Measurements from ENCODE around the gene MYO5A. TPM values are rescaled to one million over a fixed set of nuclear protein-coding genes. Genes with fewer than 3 reads are reported as not detected.

The MYO5A gene
- total RNA-seq, 1 experiment from 2014 or later, result 17.6 TPM

GRCh38 chr15:52464478-52464877 lies 64.2 kb downstream of the MYO5A start:
- ATAC-seq (no peak), DNase-seq (ENCODE audit: low read depth, low spot score) (no peak)
- ChIA-PET POLR2A (interaction anchor here (0.8 kb wide), 1 partner anchor 39 kb away, joined by 3 read pairs; no protein-coding TSS in a partner anchor), CTCF (no interaction called here), RAD21 (ENCODE audit: low non-redundant PET in 1 of 2, low total read pairs in 2 of 2, uncharacterized antibody in 2 of 2, unreplicated experiment in 2 of 2) (no interaction called here)
- Histone ChIP-seq H3K79me2 (ENCODE audit: insufficient read depth, low read length) (no peaks in the 10 kb centered on the region), H4K20me1 (ENCODE audit: insufficient read depth) (no peaks in the 10 kb centered on the region), H2AFZ (ENCODE audit: low read depth, low read length, poor library complexity, severe bottlenecking) (no peak overlapping the region), H3K27ac (ENCODE audit: low read depth, low read length) (no peak overlapping the region), H3K4me2 (ENCODE audit: low read length) (no peak overlapping the region), H3K36me3 (ENCODE audit: control insufficient read depth in 1 of 2, insufficient read depth in 2 of 2, low read length in 2 of 2) (no peaks in the 10 kb centered on the region), H3K4me1 (ENCODE audit: control insufficient read depth in 1 of 2, insufficient read depth in 2 of 2, low read length in 2 of 2) (peaks cover 0 to 7% of the 10 kb centered on the region in 2 experiments; a peak in 3 of 4 replicates), H3K9ac (ENCODE audit: low read length) (no peak overlapping the region), H3K4me3 (replicated peaks in 1 of 2; ENCODE audit: low read depth in 1 of 2, low read length in 2 of 2) (no peak overlapping the region), H3K27me3 (ENCODE audit: insufficient read depth, low read length) (no peaks in the 10 kb centered on the region), H3K9me2 (ENCODE audit: insufficient read depth) (no peaks in the 10 kb centered on the region), H3K9me3 (ENCODE audit: control insufficient read depth in 1 of 2, insufficient read depth in 1 of 2, low read depth in 1 of 2, low read length in 2 of 2) (no peaks in the 10 kb centered on the region)
- no TSS peak for BruUV-seq (replicated peaks)
- TF ChIP-seq SRF (IDR thresholded peaks at IDR 0.05; ENCODE audit: low read depth) (no peak), POLR2AphosphoS5 (IDR thresholded peaks at IDR 0.05; ENCODE audit: low read depth, low read length) (no peak), ZNF274 (IDR thresholded peaks at IDR 0.05; ENCODE audit: low read depth, low read length) (no peak), ZFX (IDR thresholded peaks at IDR 0.05) (no peak), TCF7L2 (IDR thresholded peaks at IDR 0.05; ENCODE audit: borderline replicate concordance, extremely low read depth, insufficient read depth, insufficient read length) (no peak), FOSL1 (IDR thresholded peaks at IDR 0.05; ENCODE audit: low read depth) (no peak), POLR2A (IDR thresholded peaks at IDR 0.05; ENCODE audit: borderline replicate concordance, extremely low read depth, insufficient read depth, insufficient read length) (no peak), SIN3A (IDR thresholded peaks at IDR 0.05; ENCODE audit: low read depth) (no peak), ELF1 (IDR thresholded peaks at IDR 0.05; ENCODE audit: borderline replicate concordance, low read depth) (no peak), ATF3 (IDR thresholded peaks at IDR 0.05) (no peak), EZH2 (IDR thresholded peaks at IDR 0.05) (no peak), EGR1 (IDR thresholded peaks at IDR 0.05; ENCODE audit: low read depth) (no peak), SP1 (IDR thresholded peaks at IDR 0.05; ENCODE audit: low read depth) (no peak), JUND (IDR thresholded peaks at IDR 0.05) (no peak), ZBTB33 (IDR thresholded peaks at IDR 0.05; ENCODE audit: extremely low read depth, insufficient replicate concordance, low read length) (no peak), RAD21 (IDR thresholded peaks at IDR 0.05; ENCODE audit: low read depth) (no peak), CTCF (IDR thresholded peaks at IDR 0.05 in 2 of 3, conservative IDR thresholded peaks at IDR 0.05 in 1 of 3; ENCODE audit: borderline replicate concordance in 1 of 3, insufficient read depth in 1 of 3, low read depth in 2 of 3, low read length in 2 of 3) (no peak), CEBPB (IDR thresholded peaks at IDR 0.05; ENCODE audit: low read depth) (no peak), YY1 (IDR thresholded peaks at IDR 0.05; ENCODE audit: extremely low read depth, insufficient replicate concordance, low read depth, low read length) (no peak), REST (IDR thresholded peaks at IDR 0.05; ENCODE audit: low read depth) (no peak)
- intact Hi-C loops (cut with micrococcal nuclease), result no loop called here

Data from HCT116 (cell line).